Osteocyte (in vitro differentiated cells): ENCODE results near the gene PSMD6. TPM values are rescaled to one million over a fixed set of nuclear protein-coding genes. Genes with fewer than 3 reads are reported as not detected.

Source experiments
- DNase-seq: peaks from one replicate; pipeline ENCODE4 v3.0.0; 2021; ENCODE audit warnings: mixed read lengths; ENCODE audit not compliant: unreplicated experiment; ENCODE audit errors: extremely low spot score
- H3K27ac Mint-ChIP-seq: one replicate; pipeline ENCODE4 v1.8.0; 2021; ENCODE audit warnings: mild to moderate bottlenecking, mixed read lengths; ENCODE audit not compliant: unreplicated experiment
- H3K27me3 Mint-ChIP-seq: one replicate; pipeline ENCODE4 v1.8.0; 2021; ENCODE audit warnings: mixed read lengths; ENCODE audit not compliant: unreplicated experiment
- H3K36me3 Mint-ChIP-seq: one replicate; pipeline ENCODE4 v1.8.0; 2021; ENCODE audit warnings: mixed read lengths; ENCODE audit not compliant: unreplicated experiment
- H3K4me1 Mint-ChIP-seq: one replicate; pipeline ENCODE4 v1.8.0; 2021; ENCODE audit warnings: mixed read lengths; ENCODE audit not compliant: unreplicated experiment
- H3K4me3 Mint-ChIP-seq: one replicate; pipeline ENCODE4 v1.8.0; 2021; ENCODE audit warnings: mild to moderate bottlenecking, moderate library complexity, mixed read lengths; ENCODE audit not compliant: unreplicated experiment
- H3K9me3 Mint-ChIP-seq: one replicate; pipeline ENCODE4 v1.8.0; 2021; ENCODE audit warnings: mixed read lengths; ENCODE audit not compliant: unreplicated experiment
- total RNA-seq: library from RNA; stranded (reverse); gene quantifications from 2 replicates; pipeline ENCODE4 v1.2.1, GENCODE V29; 2021
- TF ChIP-seq, protein P1 (sequence below): fragments of 200-600 bp; sonication (generic); IDR thresholded peaks from 2 replicates; pipeline ENCODE4 v1.5.0; 2021; ENCODE audit warnings: antibody characterized with exemption, mild to moderate bottlenecking, moderate library complexity

The PSMD6 gene
- total RNA-seq, 1 donor from 2014 or later, result 72.6 TPM

DNA sequence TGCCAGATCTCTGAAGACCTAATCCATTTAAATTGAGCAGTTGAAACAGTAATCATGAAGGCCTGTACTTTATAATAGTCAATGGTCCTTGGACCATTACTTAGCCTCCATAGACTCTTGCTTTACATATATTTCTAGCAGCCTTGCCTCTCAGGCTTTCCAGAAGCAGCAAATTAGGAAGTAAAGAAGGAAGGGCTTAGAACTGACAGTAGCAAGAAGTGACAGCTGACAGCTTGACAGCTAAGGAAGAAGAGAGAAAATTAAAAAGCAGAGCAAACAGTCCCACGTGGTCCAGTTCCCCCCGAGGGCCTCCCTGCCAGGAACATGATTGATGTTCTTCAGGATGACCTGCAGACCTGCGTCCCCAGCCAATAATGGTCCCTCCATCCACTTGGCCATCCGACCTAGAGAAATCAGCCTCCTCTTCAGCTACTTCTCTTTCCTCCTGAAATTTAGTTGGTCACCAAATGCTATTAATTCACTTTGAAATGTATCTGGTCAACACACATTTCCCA lies 15.0 kb upstream of the PSMD6 start:
- no peak overlapping the region for H3K27ac Mint-ChIP-seq
- peaks cover 8% of the 10 kb centered on the region for H3K27me3 Mint-ChIP-seq
- TF ChIP-seq, protein P1, sequence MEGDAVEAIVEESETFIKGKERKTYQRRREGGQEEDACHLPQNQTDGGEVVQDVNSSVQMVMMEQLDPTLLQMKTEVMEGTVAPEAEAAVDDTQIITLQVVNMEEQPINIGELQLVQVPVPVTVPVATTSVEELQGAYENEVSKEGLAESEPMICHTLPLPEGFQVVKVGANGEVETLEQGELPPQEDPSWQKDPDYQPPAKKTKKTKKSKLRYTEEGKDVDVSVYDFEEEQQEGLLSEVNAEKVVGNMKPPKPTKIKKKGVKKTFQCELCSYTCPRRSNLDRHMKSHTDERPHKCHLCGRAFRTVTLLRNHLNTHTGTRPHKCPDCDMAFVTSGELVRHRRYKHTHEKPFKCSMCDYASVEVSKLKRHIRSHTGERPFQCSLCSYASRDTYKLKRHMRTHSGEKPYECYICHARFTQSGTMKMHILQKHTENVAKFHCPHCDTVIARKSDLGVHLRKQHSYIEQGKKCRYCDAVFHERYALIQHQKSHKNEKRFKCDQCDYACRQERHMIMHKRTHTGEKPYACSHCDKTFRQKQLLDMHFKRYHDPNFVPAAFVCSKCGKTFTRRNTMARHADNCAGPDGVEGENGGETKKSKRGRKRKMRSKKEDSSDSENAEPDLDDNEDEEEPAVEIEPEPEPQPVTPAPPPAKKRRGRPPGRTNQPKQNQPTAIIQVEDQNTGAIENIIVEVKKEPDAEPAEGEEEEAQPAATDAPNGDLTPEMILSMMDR, result no peak
- no peak overlapping the region for H3K4me3 Mint-ChIP-seq
- no peak for DNase-seq
- H3K9me3 Mint-ChIP-seq, result peaks cover 7% of the 10 kb centered on the region
- H3K4me1 Mint-ChIP-seq, result no peaks in the 10 kb centered on the region
- H3K36me3 Mint-ChIP-seq, result no peaks in the 10 kb centered on the region

DNA sequence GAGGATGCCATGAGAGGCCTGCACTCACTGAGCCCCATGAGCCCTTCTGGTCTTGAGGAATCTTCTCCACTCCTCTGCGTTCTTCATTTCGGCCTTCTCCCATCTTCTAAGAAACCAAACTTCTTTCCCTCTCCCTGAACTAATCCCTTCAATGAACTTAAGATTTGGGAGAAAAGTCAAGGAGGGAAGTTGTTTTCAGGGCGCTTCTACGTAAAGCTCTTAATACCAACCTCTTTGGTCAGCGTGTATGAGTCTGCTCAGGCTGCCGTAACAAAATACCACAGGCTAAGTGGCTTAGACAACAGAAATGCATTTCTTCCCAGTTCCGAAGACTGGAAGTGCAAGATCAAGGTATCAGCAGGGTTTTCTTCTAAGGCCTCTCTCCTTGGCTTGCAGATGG lies 13.8 kb upstream of the PSMD6 start:
- Mint-ChIP-seq H3K36me3 (no peaks in the 10 kb centered on the region), H3K4me3 (no peak overlapping the region), H3K4me1 (peaks cover 2% of the 10 kb centered on the region), H3K27me3 (peaks cover 8% of the 10 kb centered on the region), H3K27ac (no peak overlapping the region), H3K9me3 (peaks cover 7% of the 10 kb centered on the region)
- no peak for DNase-seq
- TF ChIP-seq, protein P1, result no peak

DNA sequence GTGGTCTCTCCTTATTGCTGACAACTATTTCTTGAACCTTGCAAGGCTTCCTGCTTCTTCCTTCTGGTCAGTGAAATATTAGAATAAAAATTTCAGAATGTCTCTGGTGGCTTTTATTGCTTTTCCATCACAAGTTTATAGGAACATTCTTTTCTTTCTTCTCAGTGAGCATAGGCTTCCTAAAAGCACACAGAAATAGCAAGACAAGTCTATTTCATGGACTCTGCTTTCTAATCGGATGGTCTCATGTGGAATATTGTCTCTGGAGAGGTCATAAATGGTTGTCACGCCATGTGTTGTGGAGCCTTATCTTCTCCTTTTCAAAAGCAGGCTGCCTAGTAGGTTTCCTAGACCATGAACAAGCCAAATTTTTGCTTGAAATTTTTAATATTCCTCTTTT lies 9.8 kb upstream of the PSMD6 start:
- Mint-ChIP-seq H3K27ac (no peak overlapping the region), H3K36me3 (no peaks in the 10 kb centered on the region), H3K4me1 (peaks cover 10% of the 10 kb centered on the region), H3K4me3 (no peak overlapping the region), H3K9me3 (peaks cover 7% of the 10 kb centered on the region), H3K27me3 (peaks cover 20% of the 10 kb centered on the region)
- no peak for DNase-seq
- TF ChIP-seq, protein P1, result no peak

DNA sequence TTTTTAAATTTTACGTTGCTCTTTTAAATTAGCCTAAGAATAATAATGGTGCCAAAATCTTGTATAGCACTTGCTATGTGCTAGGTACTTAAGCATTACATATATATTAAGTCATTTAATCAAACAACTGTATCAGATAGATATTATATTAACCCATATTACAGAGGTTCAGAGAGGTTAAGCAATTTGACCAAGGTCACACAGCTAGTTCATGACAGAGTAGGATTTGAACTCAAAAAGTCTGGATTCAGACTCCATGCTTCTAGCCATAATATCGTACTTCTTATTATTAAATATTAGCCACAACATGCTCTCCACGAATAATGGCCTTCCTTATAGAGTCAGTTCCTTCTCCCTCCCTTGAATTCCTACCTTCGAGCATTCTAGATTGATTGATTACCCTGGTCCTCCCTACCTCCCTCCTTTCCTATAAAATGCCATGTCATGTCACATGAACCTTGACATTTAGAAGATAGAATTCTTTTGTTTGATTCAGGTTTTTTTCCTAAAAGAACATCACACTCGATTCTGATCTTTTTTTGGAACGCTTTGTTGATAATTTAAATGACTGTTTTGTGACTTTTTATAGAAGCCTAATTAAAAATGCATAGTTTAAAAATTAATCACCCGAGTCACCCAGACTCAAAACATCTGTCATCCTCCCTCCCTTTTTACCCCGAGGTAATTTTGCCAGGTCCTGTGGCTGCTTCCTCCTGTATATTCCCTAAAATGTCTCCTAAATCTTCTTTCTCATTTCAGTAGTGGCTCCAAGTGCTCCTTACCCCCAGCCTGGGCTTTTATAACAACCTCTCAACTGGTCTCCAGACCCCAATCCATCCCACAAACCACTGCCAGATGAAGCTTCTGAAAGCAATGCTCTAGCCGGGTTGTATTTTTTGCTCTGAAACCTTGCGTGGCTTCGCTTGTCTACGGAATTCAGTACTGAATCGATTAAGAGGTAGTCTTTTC lies 8.5 kb upstream of the PSMD6 start:
- DNase-seq, result no peak
- no peak overlapping the region for H3K27ac Mint-ChIP-seq

More for the DNA sequence above, 8.5 kb upstream of the PSMD6 start:
- TF ChIP-seq, protein P1, result no peak
- Mint-ChIP-seq H3K36me3 (no peaks in the 10 kb centered on the region), H3K4me3 (no peak overlapping the region), H3K4me1 (peaks cover 10% of the 10 kb centered on the region), H3K9me3 (peaks cover 7% of the 10 kb centered on the region), H3K27me3 (peaks cover 32% of the 10 kb centered on the region)
